ENCODE results near the gene FCAMR.

The FCAMR gene

DNA sequence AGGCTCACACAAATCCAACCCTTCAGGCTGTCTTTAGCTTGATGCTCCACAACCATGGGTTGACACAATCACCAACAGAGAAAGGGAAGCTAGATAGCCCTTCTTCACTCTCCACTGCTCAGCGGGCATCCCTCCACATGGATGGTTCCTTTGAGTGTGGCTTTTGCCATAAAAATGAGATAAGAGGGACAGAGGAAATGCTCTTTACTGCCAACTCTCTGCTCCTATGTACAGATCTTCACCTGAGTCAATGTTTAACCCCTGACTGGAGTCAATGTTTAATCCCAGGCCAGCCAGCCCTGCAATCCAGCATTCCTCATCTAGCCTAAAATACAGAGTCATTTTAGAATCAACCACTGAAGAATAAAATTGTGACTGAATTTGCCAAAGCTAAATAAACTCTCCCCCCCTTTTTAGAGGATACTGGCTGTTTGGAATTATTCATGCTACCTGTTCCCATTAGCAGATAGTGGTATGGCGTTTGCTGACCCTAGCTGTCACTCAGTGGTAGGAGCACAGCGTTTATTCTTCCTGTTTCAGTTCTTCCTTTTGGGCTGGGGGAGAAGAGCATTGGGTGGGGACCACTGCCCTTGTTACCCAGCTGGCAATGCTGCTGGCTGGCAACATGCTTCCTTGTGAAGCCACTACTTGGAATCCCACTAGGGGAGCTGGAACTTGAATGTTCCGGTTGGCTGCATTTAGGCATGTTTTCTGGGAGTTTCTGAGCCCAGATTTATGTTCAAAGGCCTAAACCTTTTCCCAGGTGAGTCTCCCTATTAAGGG is 18.8 kb downstream of the FCAMR start:
- DNase-seq (ENCODE audit: low read depth): no peak
- TF ChIP-seq, protein P1, sequence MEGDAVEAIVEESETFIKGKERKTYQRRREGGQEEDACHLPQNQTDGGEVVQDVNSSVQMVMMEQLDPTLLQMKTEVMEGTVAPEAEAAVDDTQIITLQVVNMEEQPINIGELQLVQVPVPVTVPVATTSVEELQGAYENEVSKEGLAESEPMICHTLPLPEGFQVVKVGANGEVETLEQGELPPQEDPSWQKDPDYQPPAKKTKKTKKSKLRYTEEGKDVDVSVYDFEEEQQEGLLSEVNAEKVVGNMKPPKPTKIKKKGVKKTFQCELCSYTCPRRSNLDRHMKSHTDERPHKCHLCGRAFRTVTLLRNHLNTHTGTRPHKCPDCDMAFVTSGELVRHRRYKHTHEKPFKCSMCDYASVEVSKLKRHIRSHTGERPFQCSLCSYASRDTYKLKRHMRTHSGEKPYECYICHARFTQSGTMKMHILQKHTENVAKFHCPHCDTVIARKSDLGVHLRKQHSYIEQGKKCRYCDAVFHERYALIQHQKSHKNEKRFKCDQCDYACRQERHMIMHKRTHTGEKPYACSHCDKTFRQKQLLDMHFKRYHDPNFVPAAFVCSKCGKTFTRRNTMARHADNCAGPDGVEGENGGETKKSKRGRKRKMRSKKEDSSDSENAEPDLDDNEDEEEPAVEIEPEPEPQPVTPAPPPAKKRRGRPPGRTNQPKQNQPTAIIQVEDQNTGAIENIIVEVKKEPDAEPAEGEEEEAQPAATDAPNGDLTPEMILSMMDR (IDR thresholded peaks at IDR 0.05; ENCODE audit: control insufficient read depth, insufficient read depth, low read depth, low read length, missing control alignments): no peak
- no peak overlapping the region for H3K4me3 ChIP-seq (ENCODE audit: control insufficient read depth, low read depth, low read length)

DNA sequence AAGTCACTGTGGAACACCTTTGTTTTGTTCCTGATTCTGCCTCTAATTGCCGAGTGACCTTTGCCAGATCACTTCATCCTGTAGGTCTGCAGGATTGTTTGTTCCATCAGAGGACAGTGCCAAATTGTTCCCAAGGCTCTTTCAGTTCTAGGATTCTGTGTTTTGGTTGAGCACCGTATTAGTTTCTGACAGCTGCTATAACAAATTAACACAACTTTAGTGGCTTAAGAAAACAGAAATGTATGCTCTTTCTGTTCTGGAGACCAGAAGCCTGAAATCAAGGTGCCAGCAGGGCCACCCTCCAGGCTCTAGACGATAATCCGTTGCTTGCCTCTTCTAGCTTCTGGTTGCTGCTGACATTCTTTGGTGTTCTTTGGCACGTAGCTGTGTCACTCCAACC is 20.6 kb downstream of the FCAMR start:
- no peak overlapping the region for H3K4me3 ChIP-seq (ENCODE audit: control insufficient read depth, low read depth, low read length)
- TF ChIP-seq, protein P1 (IDR thresholded peaks at IDR 0.05; ENCODE audit: control insufficient read depth, insufficient read depth, low read depth, low read length, missing control alignments): no peak
- no peak for DNase-seq (ENCODE audit: low read depth)

DNA sequence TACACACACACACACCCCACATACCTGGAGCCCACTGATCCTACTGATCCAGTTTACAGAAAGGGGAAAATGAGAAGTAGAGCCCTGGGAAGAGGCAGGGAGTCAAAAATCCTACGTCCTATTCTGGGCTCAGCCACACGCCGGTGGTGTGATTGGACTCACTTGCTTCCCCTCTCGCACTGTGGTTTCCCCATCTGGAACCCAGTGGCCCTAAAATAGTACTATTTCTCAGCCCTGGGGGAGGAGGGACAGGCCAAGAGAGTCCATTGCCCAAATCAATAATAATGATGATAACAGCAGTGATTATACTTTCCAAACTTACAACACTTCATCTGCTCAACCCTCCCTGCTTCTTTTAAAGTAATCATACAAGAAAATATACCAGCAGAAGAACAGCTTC is 21.1 kb downstream of the FCAMR start:
- DNase-seq (ENCODE audit: low read depth): no peak
- TF ChIP-seq, protein P1 (IDR thresholded peaks at IDR 0.05; ENCODE audit: control insufficient read depth, insufficient read depth, low read depth, low read length, missing control alignments): no peak
- no peak overlapping the region for H3K4me3 ChIP-seq (ENCODE audit: control insufficient read depth, low read depth, low read length)

DNA sequence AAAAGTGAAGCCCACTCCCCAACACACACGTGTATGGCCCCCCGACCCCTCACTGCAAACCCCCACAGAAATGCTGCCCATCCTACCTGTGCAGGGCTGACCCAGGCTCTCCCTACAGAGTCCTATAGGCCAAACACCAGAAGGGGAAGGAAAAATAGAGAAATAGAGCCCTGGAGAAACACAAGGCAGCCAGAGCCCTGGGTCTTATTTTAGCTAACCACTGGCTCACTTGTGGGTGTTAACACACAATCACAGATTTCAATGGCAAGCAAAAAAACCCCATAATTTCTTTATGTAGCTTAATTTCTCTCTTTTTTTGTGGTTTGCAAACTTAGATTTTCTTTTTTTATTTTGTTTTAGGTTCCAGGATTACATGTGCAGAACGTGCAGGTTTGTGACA is 23.0 kb downstream of the FCAMR start:
- TF ChIP-seq, protein P1 (IDR thresholded peaks at IDR 0.05; ENCODE audit: control insufficient read depth, insufficient read depth, low read depth, low read length, missing control alignments): no peak
- H3K4me3 ChIP-seq (ENCODE audit: control insufficient read depth, low read depth, low read length): no peak overlapping the region
- DNase-seq (ENCODE audit: low read depth): no peak

DNA sequence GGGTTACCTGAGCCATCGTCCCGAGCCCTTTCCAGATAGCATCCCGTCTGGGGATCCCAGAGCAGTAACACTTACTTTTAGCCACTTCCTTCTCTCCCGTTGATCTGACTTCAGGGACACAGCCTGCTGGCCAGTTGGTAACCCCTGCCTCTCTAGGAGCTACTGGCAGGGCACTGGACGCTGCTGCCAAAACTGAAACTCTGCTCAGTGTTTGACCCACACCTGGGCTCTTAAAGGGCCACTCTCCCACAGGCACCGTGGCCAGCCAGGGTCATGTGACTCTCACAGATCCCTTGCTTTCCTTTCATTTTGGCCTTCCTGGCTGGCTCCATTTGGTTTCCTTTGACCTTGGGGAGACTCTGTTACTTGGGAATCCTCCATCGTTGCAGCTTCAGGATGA is 24.0 kb downstream of the FCAMR start, which contains the start of gene PIGR:
Gene PIGR (minus strand): TSS at position 206 of the 400 bp plus-strand sequence. CDS start 5,935 bp downstream, outside the sequence.
- DNase-seq (ENCODE audit: low read depth): no peak
- TF ChIP-seq, protein P1 (IDR thresholded peaks at IDR 0.05; ENCODE audit: control insufficient read depth, insufficient read depth, low read depth, low read length, missing control alignments): no peak
- H3K4me3 ChIP-seq (ENCODE audit: control insufficient read depth, low read depth, low read length): no peak within 1 kb of the TSS

DNA sequence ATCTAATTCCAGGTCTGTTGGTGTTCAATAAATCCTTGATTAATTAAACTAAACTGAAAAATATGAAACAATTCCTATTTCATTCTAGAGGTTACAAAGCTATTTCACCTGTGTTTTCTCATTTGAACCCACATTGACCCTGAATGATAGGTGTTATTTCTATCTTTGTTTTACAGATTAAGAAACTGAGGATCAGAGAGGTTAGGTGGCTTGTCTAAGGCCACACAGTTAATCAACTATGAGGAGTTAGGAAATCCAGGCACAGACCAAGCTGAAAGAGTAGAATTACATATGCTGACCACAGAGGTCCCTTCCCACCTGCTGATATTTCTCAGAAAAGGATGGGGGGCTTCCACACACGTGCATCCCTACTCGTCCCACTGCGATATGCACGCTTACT is 24.5 kb downstream of the FCAMR start:
- no peak overlapping the region for H3K4me3 ChIP-seq (ENCODE audit: control insufficient read depth, low read depth, low read length)
- TF ChIP-seq, protein P1 (IDR thresholded peaks at IDR 0.05; ENCODE audit: control insufficient read depth, insufficient read depth, low read depth, low read length, missing control alignments): no peak
- no peak for DNase-seq (ENCODE audit: low read depth)
